HEK293 (cell line): ENCODE data around the gene MVP.

ENCODE experiments used
- KLF17 ChIP-seq: fragments of 450-650 bp; formaldehyde crosslinking; IDR thresholded peaks from 2 replicates; pipeline ENCODE4 v1.5.1; 2016; ENCODE audit warnings: missing biosample characterization, missing genetic modification characterization
- KLF8 ChIP-seq: fragments of 450-650 bp; formaldehyde crosslinking; IDR thresholded peaks from 2 replicates; pipeline ENCODE4 v1.5.1; 2016; ENCODE audit warnings: missing biosample characterization, missing genetic modification characterization
- MEIS1 ChIP-seq: sonication (generic); formaldehyde crosslinking; IDR thresholded peaks from 2 replicates; pipeline ENCODE4 v1.8.1; 2022; ENCODE audit warnings: missing genetic modification reagents, mild to moderate bottlenecking, borderline replicate concordance
- PRDM10 ChIP-seq: fragments of 450-650 bp; formaldehyde crosslinking; IDR thresholded peaks from 2 replicates; pipeline ENCODE4 v1.5.1; 2016; ENCODE audit warnings: missing biosample characterization, missing genetic modification characterization
- PRDM2 ChIP-seq: fragments of 450-650 bp; formaldehyde crosslinking; IDR thresholded peaks from 2 replicates; pipeline ENCODE4 v1.5.1; 2016; ENCODE audit warnings: missing biosample characterization, missing genetic modification characterization, borderline replicate concordance
- SP2 ChIP-seq: fragments of 450-650 bp; formaldehyde crosslinking; IDR thresholded peaks from 2 replicates; pipeline ENCODE4 v1.5.1; 2016; ENCODE audit warnings: missing biosample characterization, missing genetic modification characterization
- YY1 ChIP-seq: fragments of 450-650 bp; formaldehyde crosslinking; IDR thresholded peaks from 2 replicates; pipeline ENCODE4 v1.5.1; 2018; ENCODE audit warnings: missing biosample characterization, missing genetic modification characterization
- ZFHX2 ChIP-seq: fragments of 450-650 bp; formaldehyde crosslinking; conservative IDR thresholded peaks from 2 replicates; pipeline ENCODE4 v1.5.1; 2016; ENCODE audit warnings: missing biosample characterization, missing genetic modification characterization
- ZIC2 ChIP-seq: fragments of 450-650 bp; formaldehyde crosslinking; IDR thresholded peaks from 2 replicates; pipeline ENCODE4 v1.5.1; 2016; ENCODE audit warnings: missing biosample characterization, missing genetic modification characterization
- ZNF324 ChIP-seq: fragments of 450-650 bp; formaldehyde crosslinking; IDR thresholded peaks from 2 replicates; pipeline ENCODE4 v1.5.1; 2016; ENCODE audit warnings: missing biosample characterization, missing genetic modification characterization
- ZNF335 ChIP-seq: fragments of 450-650 bp; formaldehyde crosslinking; conservative IDR thresholded peaks from 2 replicates; pipeline ENCODE4 v1.5.1; 2016; ENCODE audit warnings: missing biosample characterization, missing genetic modification characterization
- ZNF423 ChIP-seq: fragments of 450-650 bp; formaldehyde crosslinking; IDR thresholded peaks from 2 replicates; pipeline ENCODE4 v1.5.1; 2016; ENCODE audit warnings: missing biosample characterization, missing genetic modification characterization
- ZNF473 ChIP-seq: fragments of 450-650 bp; formaldehyde crosslinking; IDR thresholded peaks from 2 replicates; pipeline ENCODE4 v1.5.1; 2017; ENCODE audit warnings: missing biosample characterization, missing genetic modification characterization
- ZNF514 ChIP-seq: fragments of 450-650 bp; formaldehyde crosslinking; IDR thresholded peaks from 2 replicates; pipeline ENCODE4 v1.5.1; 2016; ENCODE audit warnings: missing biosample characterization, missing genetic modification characterization
- ZNF529 ChIP-seq: fragments of 450-650 bp; formaldehyde crosslinking; IDR thresholded peaks from 2 replicates; pipeline ENCODE4 v1.5.1; 2017; ENCODE audit warnings: missing genetic modification characterization, missing biosample characterization; ENCODE audit not compliant: insufficient replicate concordance
- ZNF548 ChIP-seq: fragments of 450-650 bp; formaldehyde crosslinking; IDR thresholded peaks from 2 replicates; pipeline ENCODE4 v1.5.1; 2016; ENCODE audit warnings: missing biosample characterization, missing genetic modification characterization
- ZNF558 ChIP-seq: fragments of 450-650 bp; formaldehyde crosslinking; IDR thresholded peaks from 2 replicates; pipeline ENCODE4 v1.5.1; 2016; ENCODE audit warnings: missing biosample characterization, missing genetic modification characterization
- ZNF560 ChIP-seq: fragments of 450-650 bp; formaldehyde crosslinking; IDR thresholded peaks from 2 replicates; pipeline ENCODE4 v1.5.1; 2017; ENCODE audit warnings: missing biosample characterization, missing genetic modification characterization, borderline replicate concordance
- ZNF629 ChIP-seq: fragments of 450-650 bp; formaldehyde crosslinking; IDR thresholded peaks from 2 replicates; pipeline ENCODE4 v1.5.1; 2017; ENCODE audit warnings: missing biosample characterization, missing genetic modification characterization
- ZNF701 ChIP-seq: fragments of 450-650 bp; formaldehyde crosslinking; IDR thresholded peaks from 2 replicates; pipeline ENCODE4 v1.5.1; 2016; ENCODE audit warnings: missing biosample characterization, missing genetic modification characterization
- ZNF76 ChIP-seq: fragments of 450-650 bp; formaldehyde crosslinking; IDR thresholded peaks from 2 replicates; pipeline ENCODE4; 2016; ENCODE audit warnings: low read depth, missing biosample characterization, missing genetic modification characterization, borderline replicate concordance
- ZSCAN16 ChIP-seq: fragments of 450-650 bp; formaldehyde crosslinking; IDR thresholded peaks from 2 replicates; pipeline ENCODE4 v1.5.1; 2016; ENCODE audit warnings: missing biosample characterization, missing genetic modification characterization
- ZXDB ChIP-seq: fragments of 450-650 bp; formaldehyde crosslinking; IDR thresholded peaks from 2 replicates; pipeline ENCODE4 v1.5.1; 2016; ENCODE audit warnings: missing biosample characterization, missing genetic modification characterization
- TF ChIP-seq, protein P1 (sequence below): fragments of 450-650 bp; formaldehyde crosslinking; IDR thresholded peaks from 2 replicates; pipeline ENCODE4 v1.5.1; 2017; ENCODE audit warnings: missing biosample characterization, missing genetic modification characterization
- TF ChIP-seq, protein P2 (sequence below): fragments of 450-650 bp; formaldehyde crosslinking; IDR thresholded peaks from 2 replicates; pipeline ENCODE4 v1.5.1; 2017; ENCODE audit warnings: missing biosample characterization, missing genetic modification characterization
- TF ChIP-seq, protein P3 (sequence below): fragments of 450-650 bp; formaldehyde crosslinking; IDR thresholded peaks from 2 replicates; pipeline ENCODE4 v1.5.1; 2016; ENCODE audit warnings: missing biosample characterization, missing genetic modification characterization, borderline replicate concordance

MVP gene

DNA sequence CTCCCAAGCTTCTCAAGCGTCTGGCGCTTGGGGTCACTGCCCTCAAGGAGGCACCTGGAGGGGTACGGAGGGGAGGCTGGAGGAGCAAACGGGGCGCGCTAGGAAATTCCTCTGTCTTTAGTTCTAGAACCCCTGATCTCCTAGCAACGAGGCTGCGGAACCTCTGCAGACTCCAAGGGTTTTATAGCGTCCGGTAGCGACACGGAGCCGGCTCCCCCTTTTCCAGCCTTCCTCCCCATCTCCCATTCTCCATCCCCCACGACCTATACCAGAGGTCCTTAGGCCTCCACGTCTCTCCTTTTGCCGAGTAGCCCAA, 43.4 kb downstream of the MVP start (continued):
- TF ChIP-seq ZNF324 (tag by site-specific recombination) = no peak
- no peak for TF ChIP-seq ZSCAN16 (tag by site-specific recombination)
- TF ChIP-seq ZNF558 (tag by site-specific recombination) = no peak
- TF ChIP-seq PRDM2 = no peak
- TF ChIP-seq PRDM10 (tag by site-specific recombination) = no peak
- TF ChIP-seq ZNF473 (tag by site-specific recombination) = no peak
- no peak for TF ChIP-seq YY1 (tag by site-specific recombination)
- TF ChIP-seq ZNF514 = no peak
- TF ChIP-seq, protein P1, sequence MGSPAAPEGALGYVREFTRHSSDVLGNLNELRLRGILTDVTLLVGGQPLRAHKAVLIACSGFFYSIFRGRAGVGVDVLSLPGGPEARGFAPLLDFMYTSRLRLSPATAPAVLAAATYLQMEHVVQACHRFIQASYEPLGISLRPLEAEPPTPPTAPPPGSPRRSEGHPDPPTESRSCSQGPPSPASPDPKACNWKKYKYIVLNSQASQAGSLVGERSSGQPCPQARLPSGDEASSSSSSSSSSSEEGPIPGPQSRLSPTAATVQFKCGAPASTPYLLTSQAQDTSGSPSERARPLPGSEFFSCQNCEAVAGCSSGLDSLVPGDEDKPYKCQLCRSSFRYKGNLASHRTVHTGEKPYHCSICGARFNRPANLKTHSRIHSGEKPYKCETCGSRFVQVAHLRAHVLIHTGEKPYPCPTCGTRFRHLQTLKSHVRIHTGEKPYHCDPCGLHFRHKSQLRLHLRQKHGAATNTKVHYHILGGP = no peak
- no peak for TF ChIP-seq ZFHX2
- TF ChIP-seq KLF8 (tag by site-specific recombination) = no peak
- TF ChIP-seq ZXDB = 0 out of 2 replicates have a peak, but pooled peaks have one; percentile 64
- TF ChIP-seq, protein P2, sequence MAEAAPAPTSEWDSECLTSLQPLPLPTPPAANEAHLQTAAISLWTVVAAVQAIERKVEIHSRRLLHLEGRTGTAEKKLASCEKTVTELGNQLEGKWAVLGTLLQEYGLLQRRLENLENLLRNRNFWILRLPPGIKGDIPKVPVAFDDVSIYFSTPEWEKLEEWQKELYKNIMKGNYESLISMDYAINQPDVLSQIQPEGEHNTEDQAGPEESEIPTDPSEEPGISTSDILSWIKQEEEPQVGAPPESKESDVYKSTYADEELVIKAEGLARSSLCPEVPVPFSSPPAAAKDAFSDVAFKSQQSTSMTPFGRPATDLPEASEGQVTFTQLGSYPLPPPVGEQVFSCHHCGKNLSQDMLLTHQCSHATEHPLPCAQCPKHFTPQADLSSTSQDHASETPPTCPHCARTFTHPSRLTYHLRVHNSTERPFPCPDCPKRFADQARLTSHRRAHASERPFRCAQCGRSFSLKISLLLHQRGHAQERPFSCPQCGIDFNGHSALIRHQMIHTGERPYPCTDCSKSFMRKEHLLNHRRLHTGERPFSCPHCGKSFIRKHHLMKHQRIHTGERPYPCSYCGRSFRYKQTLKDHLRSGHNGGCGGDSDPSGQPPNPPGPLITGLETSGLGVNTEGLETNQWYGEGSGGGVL (tag by site-specific recombination) = peak; percentile 64; the same call in 1 of the 2 replicates
- TF ChIP-seq ZNF76 (tag by site-specific recombination) = no peak
- TF ChIP-seq, protein P3, sequence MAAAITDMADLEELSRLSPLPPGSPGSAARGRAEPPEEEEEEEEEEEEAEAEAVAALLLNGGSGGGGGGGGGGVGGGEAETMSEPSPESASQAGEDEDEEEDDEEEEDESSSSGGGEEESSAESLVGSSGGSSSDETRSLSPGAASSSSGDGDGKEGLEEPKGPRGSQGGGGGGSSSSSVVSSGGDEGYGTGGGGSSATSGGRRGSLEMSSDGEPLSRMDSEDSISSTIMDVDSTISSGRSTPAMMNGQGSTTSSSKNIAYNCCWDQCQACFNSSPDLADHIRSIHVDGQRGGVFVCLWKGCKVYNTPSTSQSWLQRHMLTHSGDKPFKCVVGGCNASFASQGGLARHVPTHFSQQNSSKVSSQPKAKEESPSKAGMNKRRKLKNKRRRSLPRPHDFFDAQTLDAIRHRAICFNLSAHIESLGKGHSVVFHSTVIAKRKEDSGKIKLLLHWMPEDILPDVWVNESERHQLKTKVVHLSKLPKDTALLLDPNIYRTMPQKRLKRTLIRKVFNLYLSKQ (tag by site-specific recombination) = no peak
- no peak for TF ChIP-seq MEIS1 (CRISPR knock-in tag)
- no peak for TF ChIP-seq ZNF529 (tag by site-specific recombination)
- TF ChIP-seq ZNF423 = no peak
- no peak for TF ChIP-seq ZNF701 (tag by site-specific recombination)
- no peak for TF ChIP-seq SP2 (tag by site-specific recombination)
- TF ChIP-seq ZIC2 (tag by site-specific recombination) = no peak
- 0 out of 2 replicates have a peak, but pooled peaks have one; percentile 51 for TF ChIP-seq ZNF629 (tag by site-specific recombination)
- TF ChIP-seq ZNF560 (tag by site-specific recombination) = no peak
- TF ChIP-seq ZNF335 (tag by site-specific recombination) = 0 out of 2 replicates have a peak, but pooled peaks have one; percentile 11
- TF ChIP-seq ZNF548 (tag by site-specific recombination) = no peak
- TF ChIP-seq KLF17 (tag by site-specific recombination) = no peak
